A673 (cell line): ENCODE data around the gene KLF7.

Experiments used
- CTCF ChIP-seq: fragments of 300-800, 200-600 bp; sonication (generic); conservative IDR thresholded peaks from 2 replicates; pipeline ENCODE4 v1.5.1; 2017; ENCODE audit warnings: low read depth, mild to moderate bottlenecking, antibody characterized with exemption, low read length, moderate library complexity, mixed read lengths
- EZH2 ChIP-seq: fragments of 200-600 bp; sonication (generic); IDR thresholded peaks from 2 replicates; pipeline ENCODE4 v1.6.1; 2017; ENCODE audit warnings: borderline replicate concordance, low read depth, mild to moderate bottlenecking, mixed read lengths, antibody characterized with exemption, low read length; ENCODE audit not compliant: poor library complexity, severe bottlenecking

- TF ChIP-seq CTCF (no peak), EZH2 (no peak)
Measured at GRCh38 chr2:207119048-207119447, 46.7 kb downstream of the KLF7 start.
